ENCODE measurements around the gene PCDHA1. TPM values are rescaled to one million over a fixed set of nuclear protein-coding genes. Genes with fewer than 3 reads are reported as not detected.
A peak's percentile ranks its signal among the peaks of the same experiment; 100 is the strongest.

PCDHA1 gene
- total RNA-seq, 2 donors from 2014 or later = not detected

GRCh38 chr5:140953234-140953633 lies 167.3 kb downstream of the PCDHA1 start:
- no peak for DNase-seq (ENCODE audit: low spot score)
- no peak overlapping the region for H3K4me3 Mint-ChIP-seq
- no peak for ATAC-seq
- H3K36me3 Mint-ChIP-seq = no peaks in the 10 kb centered on the region
- H3K4me1 Mint-ChIP-seq (ENCODE audit: low read depth in 2 of 2) = no peaks in the 10 kb centered on the region
- H3K27me3 Mint-ChIP-seq = no peaks in the 10 kb centered on the region
- no peak overlapping the region for H3K27ac Mint-ChIP-seq
- H3K9me3 Mint-ChIP-seq = peaks cover 8% of the 10 kb centered on the region

GRCh38 chr5:140962190-140962589 lies 176.2 kb downstream of the PCDHA1 start:
- no peaks in the 10 kb centered on the region for H3K36me3 Mint-ChIP-seq
- DNase-seq (ENCODE audit: low spot score) = no peak
- H3K4me1 Mint-ChIP-seq (ENCODE audit: low read depth in 2 of 2) = no peaks in the 10 kb centered on the region
- H3K4me3 Mint-ChIP-seq = no peak overlapping the region
- no peak for ATAC-seq
- peaks cover 8 to 20% of the 10 kb centered on the region in 2 donors for H3K27me3 Mint-ChIP-seq
- H3K27ac Mint-ChIP-seq = no peak overlapping the region
- H3K9me3 Mint-ChIP-seq = no peaks in the 10 kb centered on the region

GRCh38 chr5:140964356-140964755 lies 178.4 kb downstream of the PCDHA1 start:
- Mint-ChIP-seq H3K27ac (no peak overlapping the region), H3K4me3 (no peak overlapping the region), H3K9me3 (no peaks in the 10 kb centered on the region), H3K4me1 (ENCODE audit: low read depth in 2 of 2) (no peaks in the 10 kb centered on the region), H3K27me3 (peaks cover 11 to 20% of the 10 kb centered on the region in 2 donors), H3K36me3 (no peaks in the 10 kb centered on the region)
- DNase-seq (ENCODE audit: low spot score) = no peak
- ATAC-seq = no peak

- ATAC-seq (no peak), DNase-seq (ENCODE audit: low spot score) (no peak)
- no peaks in the 10 kb centered on the region for H3K9me3 Mint-ChIP-seq
- no peaks in the 10 kb centered on the region for H3K36me3 Mint-ChIP-seq
- H3K4me1 Mint-ChIP-seq (ENCODE audit: low read depth in 2 of 2) = no peaks in the 10 kb centered on the region
- peaks cover 11 to 20% of the 10 kb centered on the region in 2 donors for H3K27me3 Mint-ChIP-seq
- H3K27ac Mint-ChIP-seq = no peak overlapping the region
- H3K4me3 Mint-ChIP-seq = no peak overlapping the region
Observed at GRCh38 chr5:140965905-140966292, 180.0 kb downstream of the PCDHA1 start.

- H3K4me1 Mint-ChIP-seq (ENCODE audit: low read depth in 2 of 2) = no peaks in the 10 kb centered on the region
- no peak within 1 kb of the TSS for H3K27ac Mint-ChIP-seq
- H3K27me3 Mint-ChIP-seq = peaks cover 11 to 20% of the 10 kb centered on the region in 2 donors
- DNase-seq (ENCODE audit: low spot score) (no peak), ATAC-seq (peak; percentile 15 to 18)
- no peaks in the 10 kb centered on the region for H3K36me3 Mint-ChIP-seq
- no peaks in the 10 kb centered on the region for H3K9me3 Mint-ChIP-seq
- H3K4me3 Mint-ChIP-seq = no peak within 1 kb of the TSS
Observed at GRCh38 chr5:140966293-140967225, 180.6 kb downstream of the PCDHA1 start, which contains the start of gene PCDHAC2. Gene PCDHAC2, plus strand, starts transcription at chr5:140966476. Its CDS starts 291 bp downstream, at chr5:140966767.

GRCh38 chr5:140967226-140967893 lies 181.4 kb downstream of the PCDHA1 start:
- ATAC-seq (peak in 1 of 2 donors; percentile 30), DNase-seq (ENCODE audit: low spot score) (no peak)
- Mint-ChIP-seq H3K27me3 (peaks cover 11 to 20% of the 10 kb centered on the region in 2 donors), H3K4me3 (no peak overlapping the region), H3K27ac (no peak overlapping the region), H3K36me3 (no peaks in the 10 kb centered on the region), H3K4me1 (ENCODE audit: low read depth in 2 of 2) (no peaks in the 10 kb centered on the region), H3K9me3 (no peaks in the 10 kb centered on the region)

- no peak overlapping the region for H3K4me3 Mint-ChIP-seq
- H3K9me3 Mint-ChIP-seq = no peaks in the 10 kb centered on the region
- peaks cover 10 to 13% of the 10 kb centered on the region in 2 donors for H3K27me3 Mint-ChIP-seq
- H3K27ac Mint-ChIP-seq = no peak overlapping the region
- H3K4me1 Mint-ChIP-seq (ENCODE audit: low read depth in 2 of 2) = no peaks in the 10 kb centered on the region
- H3K36me3 Mint-ChIP-seq = no peaks in the 10 kb centered on the region
- DNase-seq (ENCODE audit: low spot score) (no peak), ATAC-seq (no peak)
Observed at GRCh38 chr5:140969880-140970279, 183.9 kb downstream of the PCDHA1 start.

- Mint-ChIP-seq H3K9me3 (peaks cover 3% of the 10 kb centered on the region), H3K4me1 (ENCODE audit: low read depth in 2 of 2) (no peaks in the 10 kb centered on the region)
- ATAC-seq = no peak
Observed at GRCh38 chr5:140973550-140973949, 187.6 kb downstream of the PCDHA1 start.

GRCh38 chr5:140977003-140977402 lies 191.1 kb downstream of the PCDHA1 start:
- H3K36me3 Mint-ChIP-seq = no peaks in the 10 kb centered on the region
- no peak overlapping the region for H3K27ac Mint-ChIP-seq
- no peaks in the 10 kb centered on the region for H3K4me1 Mint-ChIP-seq (ENCODE audit: low read depth in 2 of 2)
- no peak overlapping the region for H3K4me3 Mint-ChIP-seq
- ATAC-seq (no peak), DNase-seq (ENCODE audit: low spot score) (no peak)
- H3K9me3 Mint-ChIP-seq = peaks cover 3% of the 10 kb centered on the region
- no peaks in the 10 kb centered on the region for H3K27me3 Mint-ChIP-seq

More at GRCh38 chr5:140973550-140973949, 187.6 kb downstream of the PCDHA1 start:
- Mint-ChIP-seq H3K27ac (no peak overlapping the region), H3K4me3 (no peak overlapping the region), H3K27me3 (no peaks in the 10 kb centered on the region), H3K36me3 (no peaks in the 10 kb centered on the region)
- DNase-seq (ENCODE audit: low spot score) = no peak

GRCh38 chr5:140978260-140978659 lies 192.3 kb downstream of the PCDHA1 start:
- no peaks in the 10 kb centered on the region for H3K36me3 Mint-ChIP-seq
- H3K4me3 Mint-ChIP-seq = no peak overlapping the region
- ATAC-seq = no peak
- H3K27ac Mint-ChIP-seq = no peak overlapping the region
- H3K27me3 Mint-ChIP-seq = peaks cover 0 to 7% of the 10 kb centered on the region in 2 donors
- H3K4me1 Mint-ChIP-seq (ENCODE audit: low read depth in 2 of 2) = no peaks in the 10 kb centered on the region
- no peak for DNase-seq (ENCODE audit: low spot score)
- H3K9me3 Mint-ChIP-seq = peaks cover 3% of the 10 kb centered on the region

GRCh38 chr5:140978983-140979382 lies 193.0 kb downstream of the PCDHA1 start:
- H3K27ac Mint-ChIP-seq = no peak overlapping the region
- no peak for DNase-seq (ENCODE audit: low spot score)
- no peaks in the 10 kb centered on the region for H3K36me3 Mint-ChIP-seq
- H3K4me3 Mint-ChIP-seq = no peak overlapping the region
- no peak for ATAC-seq
- peaks cover 0 to 7% of the 10 kb centered on the region in 2 donors for H3K27me3 Mint-ChIP-seq
- H3K9me3 Mint-ChIP-seq = peaks cover 3% of the 10 kb centered on the region
- H3K4me1 Mint-ChIP-seq (ENCODE audit: low read depth in 2 of 2) = no peaks in the 10 kb centered on the region

GRCh38 chr5:140982083-140982716 lies 196.3 kb downstream of the PCDHA1 start:
- ATAC-seq (no peak), DNase-seq (ENCODE audit: low spot score) (no peak)
- H3K27me3 Mint-ChIP-seq = peaks cover 0 to 7% of the 10 kb centered on the region in 2 donors
- H3K9me3 Mint-ChIP-seq = no peaks in the 10 kb centered on the region
- H3K4me1 Mint-ChIP-seq (ENCODE audit: low read depth in 2 of 2) = no peaks in the 10 kb centered on the region
- no peaks in the 10 kb centered on the region for H3K36me3 Mint-ChIP-seq
- no peak overlapping the region for H3K27ac Mint-ChIP-seq
- H3K4me3 Mint-ChIP-seq = no peak overlapping the region

GRCh38 chr5:140986117-140986521 lies 200.2 kb downstream of the PCDHA1 start:
- Mint-ChIP-seq H3K36me3 (no peaks in the 10 kb centered on the region), H3K27me3 (peaks cover 0 to 7% of the 10 kb centered on the region in 2 donors), H3K9me3 (no peaks in the 10 kb centered on the region), H3K4me1 (ENCODE audit: low read depth in 2 of 2) (no peaks in the 10 kb centered on the region), H3K27ac (no peak overlapping the region), H3K4me3 (no peak overlapping the region)
- ATAC-seq = no peak
- DNase-seq (ENCODE audit: low spot score) = no peak

GRCh38 chr5:140988100-140988499 lies 202.2 kb downstream of the PCDHA1 start:
- DNase-seq (ENCODE audit: low spot score) (no peak), ATAC-seq (no peak)
- Mint-ChIP-seq H3K4me3 (no peak overlapping the region), H3K27me3 (no peaks in the 10 kb centered on the region), H3K4me1 (ENCODE audit: low read depth in 2 of 2) (no peaks in the 10 kb centered on the region), H3K27ac (no peak overlapping the region), H3K36me3 (no peaks in the 10 kb centered on the region), H3K9me3 (no peaks in the 10 kb centered on the region)

Measured in natural killer cell treated with Interleukin-12 subunit alpha and Interleukin-12 subunit beta and Interleukin-15 and Interleukin-18, amount 100 ng/mL, for 72 hours (primary cell).